HG02798 (cell line): ENCODE measurements around the gene WDR27.
"Not testable (repeated sequence)": the region's sequence is repeated elsewhere in the genome, so short reads cannot be mapped to it uniquely, and the experiment has no call there.

Experiments used
- ATAC-seq: cut with Tn5 transposase; IDR thresholded peaks from one replicate; pipeline ENCODE4 v1.9.1; 2021; ENCODE audit warnings: mild to moderate bottlenecking; ENCODE audit not compliant: unreplicated experiment, poor library complexity

The WDR27 gene

GRCh38 chr6:169454872-169455204 is 247.0 kb downstream of the WDR27 start:
- ATAC-seq: no peak

GRCh38 chr6:169454204-169454871 is 247.5 kb downstream of the WDR27 start:
- ATAC-seq: no peak

GRCh38 chr6:169452869-169453620 is 248.8 kb downstream of the WDR27 start:
- no peak for ATAC-seq

- no peak for ATAC-seq
Observed at GRCh38 chr6:169452117-169452868, 249.5 kb downstream of the WDR27 start.

- ATAC-seq: no peak
Observed at GRCh38 chr6:169451065-169451838, 250.6 kb downstream of the WDR27 start.

GRCh38 chr6:169450097-169450496 is 251.7 kb downstream of the WDR27 start:
- no peak for ATAC-seq

- ATAC-seq: no peak
Observed at GRCh38 chr6:169449221-169449620, 252.6 kb downstream of the WDR27 start.

- ATAC-seq: no peak
Observed at GRCh38 chr6:169445661-169446581, 255.9 kb downstream of the WDR27 start.

- no peak for ATAC-seq
Observed at GRCh38 chr6:169445227-169445626, 256.6 kb downstream of the WDR27 start.

- no peak for ATAC-seq
Observed at GRCh38 chr6:169441292-169441691, 260.5 kb downstream of the WDR27 start.

GRCh38 chr6:169439710-169440109 is 262.1 kb downstream of the WDR27 start:
- ATAC-seq: no peak

- not testable (repeated sequence) for ATAC-seq
Observed at GRCh38 chr6:169434554-169434953, 267.3 kb downstream of the WDR27 start.

GRCh38 chr6:169429001-169429400 is 272.8 kb downstream of the WDR27 start:
- no peak for ATAC-seq

- ATAC-seq: no peak
Observed at GRCh38 chr6:169428532-169428931, 273.3 kb downstream of the WDR27 start.

- no peak for ATAC-seq
Observed at GRCh38 chr6:169427856-169428255, 274.0 kb downstream of the WDR27 start.

GRCh38 chr6:169426611-169427010 is 275.2 kb downstream of the WDR27 start:
- ATAC-seq: no peak

GRCh38 chr6:169425628-169426370 is 276.0 kb downstream of the WDR27 start:
- no peak for ATAC-seq

- ATAC-seq: no peak
Observed at GRCh38 chr6:169424821-169425240, 277.0 kb downstream of the WDR27 start.
